ENCODE data around the gene MMP28. TPM values are rescaled to one million over a fixed set of nuclear protein-coding genes. Genes with fewer than 3 reads are reported as not detected.
A peak's percentile ranks its signal among the peaks of the same experiment; 100 is the strongest.

Gene MMP28
- total RNA-seq (2014; rRNA removed; shearing (Covaris generic)), result not detected in 2 replicates
- not detected in 2 replicates for total RNA-seq (2022)
- not detected for Bru-seq, nascent RNA
- BruChase-seq, experiment 1, labeled RNA remaining after a 6-hour chase, result percentile 5 among the genes with signal in this experiment
- BruChase-seq, experiment 2, labeled RNA remaining after a 2-hour chase, result not detected
- long read RNA-seq, result 0 reads

GRCh38 chr17:35795007-35795870, at the start of gene MMP28:
MMP28 (minus strand) TSS chr17:35795641; CDS start chr17:35795377, 264 bp downstream.
- TF ChIP-seq, protein P1, sequence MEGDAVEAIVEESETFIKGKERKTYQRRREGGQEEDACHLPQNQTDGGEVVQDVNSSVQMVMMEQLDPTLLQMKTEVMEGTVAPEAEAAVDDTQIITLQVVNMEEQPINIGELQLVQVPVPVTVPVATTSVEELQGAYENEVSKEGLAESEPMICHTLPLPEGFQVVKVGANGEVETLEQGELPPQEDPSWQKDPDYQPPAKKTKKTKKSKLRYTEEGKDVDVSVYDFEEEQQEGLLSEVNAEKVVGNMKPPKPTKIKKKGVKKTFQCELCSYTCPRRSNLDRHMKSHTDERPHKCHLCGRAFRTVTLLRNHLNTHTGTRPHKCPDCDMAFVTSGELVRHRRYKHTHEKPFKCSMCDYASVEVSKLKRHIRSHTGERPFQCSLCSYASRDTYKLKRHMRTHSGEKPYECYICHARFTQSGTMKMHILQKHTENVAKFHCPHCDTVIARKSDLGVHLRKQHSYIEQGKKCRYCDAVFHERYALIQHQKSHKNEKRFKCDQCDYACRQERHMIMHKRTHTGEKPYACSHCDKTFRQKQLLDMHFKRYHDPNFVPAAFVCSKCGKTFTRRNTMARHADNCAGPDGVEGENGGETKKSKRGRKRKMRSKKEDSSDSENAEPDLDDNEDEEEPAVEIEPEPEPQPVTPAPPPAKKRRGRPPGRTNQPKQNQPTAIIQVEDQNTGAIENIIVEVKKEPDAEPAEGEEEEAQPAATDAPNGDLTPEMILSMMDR (conservative IDR thresholded peaks at IDR 0.05; ENCODE audit: low read length), result no peak
- 0 out of 2 replicates have a peak, but pooled peaks have one; percentile 19 for TF ChIP-seq EZH2phosphoT487 (IDR thresholded peaks at IDR 0.05; ENCODE audit: borderline replicate concordance, low read depth, low read length)
- H3K4me2 ChIP-seq (ENCODE audit: low read length), result no peak within 1 kb of the TSS
- no peak for DNase-seq (ENCODE audit: low spot score)
- H4K20me1 ChIP-seq (ENCODE audit: insufficient read depth, low read length), result no peaks in the 10 kb centered on the region
- H3K4me1 ChIP-seq (ENCODE audit: insufficient read depth, low read length, poor library complexity, severe bottlenecking), result no peaks in the 10 kb centered on the region
- H3K9me3 ChIP-seq (ENCODE audit: low read length), result no peaks in the 10 kb centered on the region
- ChIA-PET POLR2A (no interaction called here), CTCF (ENCODE audit: unreplicated experiment) (no interaction called here)
- no TSS peak for BruUV-seq (replicated peaks)
- no peak within 1 kb of the TSS for H3K27ac ChIP-seq (ENCODE audit: low read depth, low read length, poor library complexity, severe bottlenecking)
- H3K4me3 ChIP-seq (ENCODE audit: low read depth, low read length, poor library complexity, severe bottlenecking), result no peak within 1 kb of the TSS
- H2AFZ ChIP-seq (ENCODE audit: low read length), result no peak within 1 kb of the TSS
- no peaks in the 10 kb centered on the region for H3K9me2 ChIP-seq (ENCODE audit: insufficient read depth, low read length)
- no peaks in the 10 kb centered on the region for H3K79me2 ChIP-seq (ENCODE audit: insufficient read depth, low read depth, low read length)
- H3K36me3 ChIP-seq (ENCODE audit: insufficient read depth, low read length), result no peaks in the 10 kb centered on the region
- intact Hi-C loops (cut with micrococcal nuclease; ENCODE audit: unreplicated experiment), result no loop called here

DNA sequence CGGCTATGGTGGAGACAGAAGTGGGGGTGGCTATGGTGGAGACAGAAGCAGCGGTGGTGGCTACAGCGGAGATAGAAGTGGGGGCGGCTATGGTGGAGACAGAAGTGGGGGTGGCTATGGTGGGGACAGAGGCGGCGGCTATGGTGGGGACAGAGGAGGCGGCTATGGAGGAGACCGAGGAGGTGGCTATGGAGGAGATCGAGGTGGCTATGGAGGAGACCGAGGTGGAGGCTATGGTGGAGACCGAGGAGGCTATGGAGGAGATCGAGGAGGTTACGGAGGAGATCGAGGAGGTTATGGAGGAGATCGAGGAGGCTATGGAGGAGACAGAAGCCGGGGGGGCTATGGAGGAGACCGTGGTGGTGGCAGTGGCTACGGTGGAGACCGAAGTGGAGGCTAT, 49.1 kb upstream of the MMP28 start:
- intact Hi-C loops (cut with micrococcal nuclease; ENCODE audit: unreplicated experiment), result no loop called here
- no peaks in the 10 kb centered on the region for H3K9me2 ChIP-seq (ENCODE audit: insufficient read depth, low read length)

More for the DNA sequence above, 49.1 kb upstream of the MMP28 start:
- H3K4me1 ChIP-seq (ENCODE audit: insufficient read depth, low read length, poor library complexity, severe bottlenecking), result no peaks in the 10 kb centered on the region
- peaks cover 1% of the 10 kb centered on the region; the same call in 1 of the 2 replicates for H4K20me1 ChIP-seq (ENCODE audit: insufficient read depth, low read length)
- no peak overlapping the region for H3K4me3 ChIP-seq (ENCODE audit: low read depth, low read length, poor library complexity, severe bottlenecking)
- no peak overlapping the region for H3K27ac ChIP-seq (ENCODE audit: low read depth, low read length, poor library complexity, severe bottlenecking)
- H3K9me3 ChIP-seq (ENCODE audit: low read length), result no peaks in the 10 kb centered on the region
- no peak for DNase-seq (ENCODE audit: low spot score)
- BruUV-seq (replicated peaks), result TSS peak; percentile 72
- no peak overlapping the region for H3K4me2 ChIP-seq (ENCODE audit: low read length)
- POLR2A ChIA-PET, result no interaction called here
- CTCF ChIA-PET (ENCODE audit: unreplicated experiment), result no interaction called here
- no peak overlapping the region for H2AFZ ChIP-seq (ENCODE audit: low read length)
- H3K79me2 ChIP-seq (ENCODE audit: insufficient read depth, low read depth, low read length), result no peaks in the 10 kb centered on the region
- no peak for TF ChIP-seq EZH2phosphoT487 (IDR thresholded peaks at IDR 0.05; ENCODE audit: borderline replicate concordance, low read depth, low read length)
- TF ChIP-seq, protein P1 (conservative IDR thresholded peaks at IDR 0.05; ENCODE audit: low read length), result no peak
- H3K36me3 ChIP-seq (ENCODE audit: insufficient read depth, low read length), result peaks cover 99% of the 10 kb centered on the region
